Upper lobe of left lung (tissue), 4 donors: ENCODE results near the gene ECPAS.
"Not testable (repeated sequence)": the region's sequence is repeated elsewhere in the genome, so short reads cannot be mapped to it uniquely, and the experiment has no call there.

Experiments used
- CTCF ChIP-seq, 6 experiments: fragments of 450-650 bp in 4 of 6; fragments of 200-600 bp in 2 of 6; sonication (generic) in 2 of 6; IDR thresholded peaks; one replicate each; pipeline ENCODE4 v1.5.1; 2016 to 2019; ENCODE audit warnings: antibody characterized with exemption in 6 of 6
- POLR2A ChIP-seq, 4 donors: fragments of 450-650 bp; IDR thresholded peaks; one replicate each; pipeline ENCODE4 v1.5.1; 2016 to 2017; ENCODE audit warnings: antibody characterized with exemption in 4 of 4, mild to moderate bottlenecking in 2 of 4
- POLR2AphosphoS5 ChIP-seq, 2 donors: sonication (generic); formaldehyde crosslinking; IDR thresholded peaks; one replicate each; pipeline ENCODE4 v1.5.1; 2017; ENCODE audit warnings: antibody characterized with exemption in 2 of 2

- not testable (repeated sequence) for TF ChIP-seq POLR2AphosphoS5, CTCF, POLR2A (IDR thresholded peaks at IDR 0.05)
These were observed 149.8 kb downstream of the ECPAS start for GRCh38 chr9:111334318-111334863.
